IMR-90 (cell line): ENCODE data around the gene SPARC. TPM values are rescaled to one million over a fixed set of nuclear protein-coding genes. Genes with fewer than 3 reads are reported as not detected.

ENCODE experiments used
- ATAC-seq: fragments of 200-7000 bp; cut with Tn5 transposase; 2 replicates; pipeline ENCODE4 v1.9.1; 2020; ENCODE audit warnings: low read depth, mild to moderate bottlenecking, moderate library complexity
- BruUV-seq: library from RNA; stranded (reverse); fragments of 400-500 nt; replicated peaks from 2 replicates; lab custom pipeline; 2021; lab: Mats Ljungman, UMichigan
- CTCF ChIA-PET: fragments of 300-600 bp; formaldehyde crosslinking; extraction: SDS; loops from one replicate; lab custom pipeline; 2021; ENCODE audit warnings: antibody characterized with exemption; lab: Yijun Ruan, JAX
- POLR2A ChIA-PET: fragments of 300-600 bp; sonication (Branson Sonifier 250); formaldehyde crosslinking; loops from one replicate; lab custom pipeline; 2022; ENCODE audit warnings: antibody characterized with exemption; ENCODE audit not compliant: unreplicated experiment; lab: Charles Lee
- DNase-seq: peaks from one replicate; pipeline ENCODE4 v3.0.0; 2013
- H2AFZ ChIP-seq: replicated peaks from 2 replicates; pipeline ENCODE3; 2013; ENCODE audit warnings: low read length, mild to moderate bottlenecking; ENCODE audit not compliant: poor library complexity
- H2AK5ac ChIP-seq: 2 replicates; pipeline ENCODE4 v1.6.1; 2013; ENCODE audit warnings: low read depth, low read length, inconsistent platforms
- H2AK9ac ChIP-seq: replicated peaks from 2 replicates; pipeline ENCODE3; 2013; ENCODE audit warnings: mild to moderate bottlenecking, low read depth, low read length, moderate library complexity; ENCODE audit not compliant: poor library complexity
- H2BK120ac ChIP-seq: 2 replicates; pipeline ENCODE4 v1.6.1; 2013; ENCODE audit warnings: low read depth, low read length, inconsistent platforms
- H2BK15ac ChIP-seq: 3 replicates; pipeline ENCODE4 v1.6.1; 2013; ENCODE audit warnings: low read depth, low read length, inconsistent platforms
- H2BK20ac ChIP-seq: 2 replicates; pipeline ENCODE4 v1.6.1; 2013; ENCODE audit warnings: low read depth, mild to moderate bottlenecking, inconsistent platforms, low read length, moderate library complexity
- H2BK5ac ChIP-seq: 2 replicates; pipeline ENCODE4 v1.6.1; 2013; ENCODE audit warnings: mild to moderate bottlenecking, low read depth, low read length, inconsistent platforms; ENCODE audit not compliant: poor library complexity, severe bottlenecking
- H3K14ac ChIP-seq: replicated peaks from 2 replicates; pipeline ENCODE4 v1.6.1; 2013; ENCODE audit warnings: low read depth, low read length, inconsistent platforms
- H3K18ac ChIP-seq: 2 replicates; pipeline ENCODE4 v1.6.1; 2013; ENCODE audit warnings: low read depth, low read length, control low read depth
- H3K23ac ChIP-seq: 2 replicates; pipeline ENCODE4 v1.6.1; 2013; ENCODE audit warnings: low read depth, low read length, inconsistent platforms
- H3K27ac ChIP-seq: 2 replicates; pipeline ENCODE4 v1.5.1; 2013; ENCODE audit warnings: mild to moderate bottlenecking, control low read depth, low read length; ENCODE audit not compliant: insufficient read depth
- H3K27me3 ChIP-seq: 2 replicates; pipeline ENCODE4 v1.6.1; 2013; ENCODE audit warnings: low read length; ENCODE audit not compliant: control insufficient read depth, insufficient read depth
- H3K36me3 ChIP-seq: 2 replicates; pipeline ENCODE4 v1.6.1; 2013; ENCODE audit warnings: low read length, mixed read lengths; ENCODE audit not compliant: control insufficient read depth, insufficient read depth
- H3K4ac ChIP-seq: 2 replicates; pipeline ENCODE4 v1.6.1; 2013; ENCODE audit warnings: low read depth, low read length, inconsistent platforms
- H3K4me1 ChIP-seq: 2 replicates; pipeline ENCODE4 v1.6.1; 2013; ENCODE audit warnings: low read length, mixed read lengths; ENCODE audit not compliant: control insufficient read depth, insufficient read depth
- H3K4me2 ChIP-seq: 2 replicates; pipeline ENCODE4 v1.6.1; 2013; ENCODE audit warnings: low read depth, mild to moderate bottlenecking, control low read depth, low read length, moderate library complexity
- H3K4me3 ChIP-seq: 2 replicates; pipeline ENCODE4 v1.5.1; 2013; ENCODE audit warnings: low read depth, mild to moderate bottlenecking, control low read depth, low read length, moderate library complexity; ENCODE audit not compliant: insufficient read depth
- H3K56ac ChIP-seq: 2 replicates; pipeline ENCODE4 v1.6.1; 2013; ENCODE audit warnings: low read length, inconsistent platforms; ENCODE audit not compliant: insufficient read depth; ENCODE audit errors: extremely low read depth
- H3K79me1 ChIP-seq, 2 experiments: 2 replicates each; pipeline ENCODE4 v1.6.1; 2013; ENCODE audit warnings: low read length in 2 of 2, inconsistent platforms in 1 of 2, low read depth in 1 of 2
- H3K9ac ChIP-seq: 2 replicates; pipeline ENCODE4 v1.6.1; 2013; ENCODE audit warnings: low read depth, low read length, control low read depth
- H3K9me1 ChIP-seq: 2 replicates; pipeline ENCODE4 v1.6.1; 2013; ENCODE audit warnings: low read length, inconsistent platforms; ENCODE audit not compliant: insufficient read depth
- H3K9me3 ChIP-seq: 2 replicates; pipeline ENCODE4 v1.6.1; 2013; ENCODE audit warnings: low read length; ENCODE audit not compliant: control insufficient read depth, insufficient read depth
- H4K20me1 ChIP-seq: 2 replicates; pipeline ENCODE4 v1.6.1; 2013; ENCODE audit warnings: low read length, inconsistent platforms; ENCODE audit not compliant: insufficient read depth
- H4K5ac ChIP-seq: 2 replicates; pipeline ENCODE4 v1.6.1; 2013; ENCODE audit warnings: mild to moderate bottlenecking, low read depth, low read length, control low read depth
- H4K8ac ChIP-seq, 2 experiments: 2 replicates each; pipeline ENCODE4 v1.6.1; 2013; ENCODE audit warnings: low read depth in 2 of 2, low read length in 2 of 2, control low read depth in 1 of 2, inconsistent platforms in 1 of 2
- H4K91ac ChIP-seq: 2 replicates; pipeline ENCODE4 v1.6.1; 2013; ENCODE audit warnings: low read depth, low read length, inconsistent platforms; ENCODE audit not compliant: insufficient read depth
- CHD1 ChIP-seq: IDR thresholded peaks from 2 replicates; pipeline ENCODE4 v1.6.1; 2012; ENCODE audit warnings: low read depth, low read length, improper control_type of control experiment
- FOS ChIP-seq: fragments of 150-350 bp; IDR thresholded peaks from 2 replicates; pipeline ENCODE4 v1.6.1; 2016; ENCODE audit warnings: low read depth, low read length
- MAFK ChIP-seq: IDR thresholded peaks from 2 replicates; pipeline ENCODE4 v1.6.1; 2012; ENCODE audit warnings: low read depth, low read length, improper control_type of control experiment
- MAZ ChIP-seq: IDR thresholded peaks from 2 replicates; pipeline ENCODE4 v1.6.1; 2012; ENCODE audit warnings: low read depth, mild to moderate bottlenecking, low read length, improper control_type of control experiment, moderate library complexity, borderline replicate concordance
- POLR2A ChIP-seq: IDR thresholded peaks from 2 replicates; pipeline ENCODE4 v1.6.1; 2012; ENCODE audit warnings: mild to moderate bottlenecking, low read depth, low read length
- RAD21 ChIP-seq: IDR thresholded peaks from 2 replicates; pipeline ENCODE4 v1.6.1; 2012; ENCODE audit warnings: low read length, improper control_type of control experiment
- WGBS, 2 experiments: methylation state at CpG; one replicate each; pipeline versions ENCODE4 v1.1.5 to v1.1.7; 2013; ENCODE audit warnings: missing lambda C conversion rate in 2 of 2; ENCODE audit not compliant: insufficient read length in 1 of 2; ENCODE audit errors: extremely low coverage in 2 of 2; 5-methylcytosine and 5-hydroxymethylcytosine counted together
- dilution Hi-C: fragments of 300-500 bp; cut with HindIII; formaldehyde crosslinking; loops from one replicate; pipeline ENCODE4 v1.14.3; 2018; ENCODE audit warnings: low sequenced_read_pairs; ENCODE audit not compliant: unreplicated experiment
- in situ Hi-C: fragments of 300-500 bp; cut with MboI; formaldehyde crosslinking; loops from 3 replicates; pipeline ENCODE4 v1.14.3; 2019; ENCODE audit warnings: low sequenced_read_pairs, inconsistent platforms, mixed read lengths
- intact Hi-C: fragments of 100-400 bp; cut with micrococcal nuclease; formaldehyde crosslinking; loops from 2 replicates; pipeline ENCODE4 v1.10.0; 2022
- polyA plus RNA-seq, 3 experiments: library from polyadenylated mRNA; depleted of rRNA; stranded (reverse); fragments of >200 nt; gene quantifications; 2 replicates each; pipeline ENCODE4 v1.2.3, GENCODE V29; 2012; ENCODE audit warnings: low replicate concordance in 1 of 3
- total RNA-seq: library from RNA; depleted of rRNA; stranded (reverse); fragments of >200 nt; gene quantifications from 2 replicates; pipeline ENCODE4 v1.2.3, GENCODE V29; 2012

Gene SPARC
- total and polyA plus RNA-seq, 2 of the 4 experiments (the other 2 are of a cell fraction) = 1,186 to 4,692 TPM

DNA sequence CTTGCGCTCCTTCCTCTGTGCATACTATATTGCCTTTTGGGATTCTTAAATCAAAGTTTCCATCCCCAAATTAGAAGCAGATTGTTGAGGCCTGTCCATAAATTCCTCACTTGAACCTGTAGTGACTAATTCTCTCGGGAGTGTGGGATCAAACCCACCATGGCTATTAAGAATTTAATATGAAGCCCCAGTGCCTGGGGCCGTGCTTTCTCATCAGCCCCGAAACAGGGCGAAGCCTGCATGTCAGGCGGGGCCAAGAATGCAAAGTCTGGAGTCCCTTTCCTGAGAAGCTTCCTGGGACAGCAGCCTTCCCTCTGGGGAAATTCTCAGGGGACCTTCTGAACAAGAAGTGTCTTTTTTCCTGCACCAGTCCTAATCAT is 66.3 kb downstream of the SPARC start:
- Histone ChIP-seq H3K18ac (no peak overlapping the region), H2BK5ac (no peak overlapping the region), H3K9me3 (0 out of 2 replicates have a peak, but pooled peaks cover 1% of the 10 kb centered on the region), H2AK5ac (no peak overlapping the region), H3K9ac (no peak overlapping the region), H3K56ac (no peak overlapping the region), H2AK9ac (no peak overlapping the region), H4K8ac (no peak overlapping the region), H3K9me1 (no peaks in the 10 kb centered on the region), H3K27me3 (peaks cover 37% of the 10 kb centered on the region), H2BK15ac (no peak overlapping the region), H3K79me1 (no peaks in the 10 kb centered on the region), H2AFZ (no peak overlapping the region), H3K23ac (no peak overlapping the region), H3K27ac (no peak overlapping the region), H3K14ac (no peak overlapping the region), H3K4me2 (no peak overlapping the region), H3K4ac (no peak overlapping the region), H4K91ac (no peak overlapping the region), H4K5ac (no peak overlapping the region), H2BK20ac (no peak overlapping the region), H4K20me1 (no peaks in the 10 kb centered on the region), H3K36me3 (no peaks in the 10 kb centered on the region), H3K4me3 (no peak overlapping the region), H2BK120ac (no peak overlapping the region), H3K4me1 (no peaks in the 10 kb centered on the region)
- TF ChIP-seq CHD1 = no peak
- no peak for TF ChIP-seq MAFK
- no peak for TF ChIP-seq MAZ
- no peak for TF ChIP-seq RAD21
- TF ChIP-seq FOS = no peak
- TF ChIP-seq POLR2A = no peak
- intact Hi-C loops (no loop called here), in situ Hi-C loops (loop anchor here (10.0 kb wide), 1 partner anchor 186 kb away; no protein-coding TSS in a partner anchor), dilution Hi-C loops (no loop called here)
- ChIA-PET POLR2A (no interaction called here), CTCF (no interaction called here)
- ATAC-seq = no peak
- WGBS, 2 experiments = no CpG with 5 or more reads among the region's 6 CpGs
- BruUV-seq = no TSS peak
- no peak for DNase-seq
